Gastroesophageal sphincter (tissue), 4 donors: Measurements from ENCODE around the gene GRK5. TPM values are rescaled to one million over a fixed set of nuclear protein-coding genes. Genes with fewer than 3 reads are reported as not detected.

Experiments used
- ATAC-seq: fragments of 150-250 bp; one replicate; pipeline ENCODE4 v1.9.1; 2016; ENCODE audit warnings: mild to moderate bottlenecking, moderate library complexity
- H3K27ac ChIP-seq, 4 donors: fragments of 200-600 bp; sonication (generic) in 3 of 4; 1 replicate in 3 of 4; 2 replicates in 1 of 4; pipeline ENCODE4 v1.5.1; 2016 to 2019
- H3K27me3 ChIP-seq: fragments of 200-600 bp; sonication (generic); one replicate; pipeline ENCODE4 v1.5.1; 2019
- H3K36me3 ChIP-seq, 2 donors: fragments of 200-600 bp; sonication (generic); one replicate each; pipeline ENCODE4 v1.5.1; 2019; ENCODE audit warnings: control low read depth in 1 of 2
- H3K4me1 ChIP-seq, 3 donors: fragments of 200-600 bp; sonication (generic); 1 replicate in 2 of 3; 2 replicates in 1 of 3; pipeline ENCODE4 v1.5.1; 2016 to 2019; ENCODE audit warnings: control low read depth in 2 of 3
- H3K4me3 ChIP-seq, 2 donors: fragments of 200-600 bp; sonication (generic); one replicate each; pipeline ENCODE4 v1.5.1; 2019; ENCODE audit warnings: mild to moderate bottlenecking in 1 of 2, moderate library complexity in 1 of 2
- H3K9me3 ChIP-seq, 3 donors: fragments of 200-600 bp; sonication (generic); one replicate each; pipeline ENCODE4 v1.5.1; 2017 to 2019; ENCODE audit warnings: control low read depth in 2 of 3
- CTCF ChIP-seq, 4 experiments: fragments of 200-600 bp in 2 of 4; fragments of 450-650 bp in 2 of 4; sonication (generic) in 1 of 4; IDR thresholded peaks; one replicate each; pipeline ENCODE4 v1.5.1; 2017 to 2019; ENCODE audit warnings: antibody characterized with exemption in 4 of 4, mild to moderate bottlenecking in 2 of 4, moderate library complexity in 2 of 4
- EP300 ChIP-seq: sonication (generic); formaldehyde crosslinking; IDR thresholded peaks from one replicate; pipeline ENCODE4 v1.6.1; 2017; ENCODE audit warnings: antibody characterized with exemption, mild to moderate bottlenecking
- POLR2A ChIP-seq, 2 donors: fragments of 450-650 bp; IDR thresholded peaks; one replicate each; pipeline ENCODE4 v1.6.1; 2017; ENCODE audit warnings: antibody characterized with exemption in 2 of 2, mild to moderate bottlenecking in 2 of 2, moderate library complexity in 1 of 2
- POLR2AphosphoS5 ChIP-seq: sonication (generic); formaldehyde crosslinking; IDR thresholded peaks from one replicate; pipeline ENCODE4 v1.6.1; 2017; ENCODE audit warnings: antibody characterized with exemption
- WGBS, 2 donors: methylation state at CpG; one replicate each; pipeline ENCODE4 v1.1.5; 2018; ENCODE audit warnings: low coverage in 1 of 2; 5-methylcytosine and 5-hydroxymethylcytosine counted together
- total RNA-seq, 4 donors: library from RNA; depleted of rRNA; stranded (reverse); fragments of >200 nt; gene quantifications; one replicate each; pipeline ENCODE4 v1.1.0, GENCODE V29; 2016

GRK5 gene
- total RNA-seq, 4 donors from 2014 or later = 28.8 to 71.6 (median 47.7) TPM

- peaks cover 0 to 77% of the 10 kb centered on the region in 2 donors for H3K36me3 ChIP-seq
- no peak for TF ChIP-seq POLR2AphosphoS5
- no peak for TF ChIP-seq EP300
- TF ChIP-seq CTCF (IDR thresholded peaks at IDR 0.05) = no peak
- no peak for TF ChIP-seq POLR2A (IDR thresholded peaks at IDR 0.05)
- H3K4me1 ChIP-seq = peaks cover 0 to 17% (median 8%) of the 10 kb centered on the region in 3 donors
- 71 to 78% methylated on average over 7 to 9 of the region's 11 CpGs for WGBS, 2 donors
- no peak overlapping the region for H3K27ac ChIP-seq
- ATAC-seq = no peak
- H3K27me3 ChIP-seq = no peaks in the 10 kb centered on the region
- no peak overlapping the region for H3K4me3 ChIP-seq
- H3K9me3 ChIP-seq = no peaks in the 10 kb centered on the region
These were observed 217.9 kb downstream of the GRK5 start for GRCh38 chr10:119425102-119425880.

- Histone ChIP-seq H3K4me1 (peaks cover 0 to 16% (median 8%) of the 10 kb centered on the region in 3 donors), H3K36me3 (peaks cover 0 to 83% of the 10 kb centered on the region in 2 donors)
- WGBS, 2 donors = 85% methylated on average over 4 of the region's 9 CpGs; no CpG with 5 or more reads in 1 of the 2 donors
These were observed 218.5 kb downstream of the GRK5 start for GRCh38 chr10:119425881-119426170.

GRCh38 chr10:119426699-119427098 is 219.3 kb downstream of the GRK5 start:
- H3K4me3 ChIP-seq = no peak overlapping the region
- H3K36me3 ChIP-seq = peaks cover 0 to 86% of the 10 kb centered on the region in 2 donors
- ATAC-seq = no peak

More at GRCh38 chr10:119425881-119426170, 218.5 kb downstream of the GRK5 start:
- Histone ChIP-seq H3K9me3 (no peaks in the 10 kb centered on the region), H3K27me3 (no peaks in the 10 kb centered on the region), H3K27ac (no peak overlapping the region), H3K4me3 (no peak overlapping the region)
- TF ChIP-seq EP300 (no peak), CTCF (IDR thresholded peaks at IDR 0.05) (no peak), POLR2AphosphoS5 (no peak), POLR2A (IDR thresholded peaks at IDR 0.05) (no peak)
- no peak for ATAC-seq

GRCh38 chr10:119427263-119427864 is 220.0 kb downstream of the GRK5 start:
- TF ChIP-seq POLR2A (IDR thresholded peaks at IDR 0.05) (no peak), CTCF (IDR thresholded peaks at IDR 0.05) (no peak), POLR2AphosphoS5 (no peak), EP300 (no peak)
- H3K36me3 ChIP-seq = peaks cover 0 to 93% of the 10 kb centered on the region in 2 donors
- H3K4me1 ChIP-seq = peaks cover 0 to 3% (median 0%) of the 10 kb centered on the region in 3 donors

More at GRCh38 chr10:119426699-119427098, 219.3 kb downstream of the GRK5 start:
- no peaks in the 10 kb centered on the region for H3K9me3 ChIP-seq
- WGBS, 2 donors = 81 to 92% methylated on average over 5 of the region's 5 CpGs
- no peak for TF ChIP-seq POLR2A (IDR thresholded peaks at IDR 0.05)
- TF ChIP-seq POLR2AphosphoS5 = no peak
- TF ChIP-seq CTCF (IDR thresholded peaks at IDR 0.05) = no peak
- TF ChIP-seq EP300 = no peak
- no peaks in the 10 kb centered on the region for H3K27me3 ChIP-seq
- no peak overlapping the region for H3K27ac ChIP-seq
- peaks cover 0 to 8% (median 3%) of the 10 kb centered on the region in 3 donors for H3K4me1 ChIP-seq

More at GRCh38 chr10:119427263-119427864, 220.0 kb downstream of the GRK5 start:
- no peak overlapping the region for H3K4me3 ChIP-seq
- no peaks in the 10 kb centered on the region for H3K9me3 ChIP-seq
- H3K27me3 ChIP-seq = no peaks in the 10 kb centered on the region
- ATAC-seq = no peak
- H3K27ac ChIP-seq = no peak overlapping the region
- WGBS, 2 donors = 75 to 83% methylated on average over 7 to 8 of the region's 8 CpGs
